Neural progenitor cell (in vitro differentiated cells): ENCODE results near the gene ATP6V0A4. TPM values are rescaled to one million over a fixed set of nuclear protein-coding genes. Genes with fewer than 3 reads are reported as not detected.

Source experiments
- DNase-seq: peaks from one replicate; pipeline ENCODE4 v3.0.0-alpha.2; 2016; ENCODE audit warnings: low spot score
- H2AFZ ChIP-seq: fragments of 200-600 bp; sonication (generic); replicated peaks from 2 replicates; pipeline ENCODE4 v1.6.1; 2016; ENCODE audit warnings: antibody characterized with exemption
- H3F3A ChIP-seq: fragments of 200-600 bp; sonication (generic); 2 replicates; pipeline ENCODE4 v1.6.1; 2016; ENCODE audit warnings: antibody characterized with exemption, low read depth
- H3K27ac ChIP-seq: fragments of 200-600 bp; sonication (generic); 2 replicates; pipeline ENCODE4 v1.5.1; 2016; ENCODE audit warnings: mild to moderate bottlenecking
- H3K27me3 ChIP-seq: fragments of 200-600 bp; sonication (generic); 2 replicates; pipeline ENCODE4 v1.6.1; 2016; ENCODE audit warnings: mild to moderate bottlenecking, moderate library complexity
- H3K36me3 ChIP-seq: fragments of 200-600 bp; sonication (generic); 2 replicates; pipeline ENCODE4 v1.5.1; 2016
- H3K4me1 ChIP-seq: fragments of 200-600 bp; sonication (generic); 2 replicates; pipeline ENCODE4 v1.6.1; 2016; ENCODE audit warnings: mixed run types
- H3K4me2 ChIP-seq: fragments of 200-600 bp; sonication (generic); 2 replicates; pipeline ENCODE4 v1.6.1; 2016
- H3K4me3 ChIP-seq: fragments of 200-600 bp; sonication (generic); 2 replicates; pipeline ENCODE4 v1.5.1; 2016
- H3K79me2 ChIP-seq: fragments of 200-600 bp; sonication (generic); 2 replicates; pipeline ENCODE4 v1.6.1; 2016; ENCODE audit warnings: low read depth
- H3K9ac ChIP-seq: fragments of 200-600 bp; sonication (generic); 2 replicates; pipeline ENCODE4 v1.6.1; 2016
- H3K9me3 ChIP-seq: fragments of 200-600 bp; sonication (generic); 2 replicates; pipeline ENCODE4 v1.5.1; 2016; ENCODE audit warnings: low read depth
- H4K20me1 ChIP-seq: fragments of 200-600 bp; sonication (generic); 2 replicates; pipeline ENCODE4 v1.6.1; 2016; ENCODE audit warnings: low read depth
- H3K27ac Mint-ChIP-seq: 3 replicates; pipeline ENCODE4 v1.8.0; 2021; ENCODE audit warnings: mixed read lengths
- H3K27me3 Mint-ChIP-seq: 2 replicates; pipeline ENCODE4 v1.8.0; 2022; ENCODE audit warnings: low read depth, mild to moderate bottlenecking, inconsistent platforms, moderate library complexity, mixed read lengths; ENCODE audit not compliant: insufficient read depth
- H3K36me3 Mint-ChIP-seq: 3 replicates; pipeline ENCODE4 v1.8.0; 2021; ENCODE audit warnings: mixed read lengths
- H3K4me1 Mint-ChIP-seq: 3 replicates; pipeline ENCODE4 v1.8.0; 2021; ENCODE audit warnings: mixed read lengths
- H3K4me3 Mint-ChIP-seq: 3 replicates; pipeline ENCODE4 v1.8.0; 2021; ENCODE audit warnings: mild to moderate bottlenecking, moderate library complexity, mixed read lengths
- H3K9me3 Mint-ChIP-seq: 3 replicates; pipeline ENCODE4 v1.8.0; 2020; ENCODE audit warnings: mixed read lengths
- CTCF ChIP-seq: fragments of 200-600 bp; sonication (generic); IDR thresholded peaks from 2 replicates; pipeline ENCODE4 v1.5.1; 2017; ENCODE audit warnings: antibody characterized with exemption, mild to moderate bottlenecking
- EZH2 ChIP-seq: fragments of 200-600 bp; sonication (generic); IDR thresholded peaks from 2 replicates; pipeline ENCODE4 v1.6.1; 2017; ENCODE audit warnings: antibody characterized with exemption, mild to moderate bottlenecking, moderate library complexity
- EZH2phosphoT487 ChIP-seq: fragments of 200-600 bp; sonication (generic); IDR thresholded peaks from 2 replicates; pipeline ENCODE4 v1.6.1; 2017; ENCODE audit warnings: antibody characterized with exemption
- total RNA-seq: library from RNA; depleted of rRNA; stranded (reverse); fragments of >200 nt; gene quantifications from 2 replicates; pipeline ENCODE4 v1.2.3, GENCODE V29; 2015; ENCODE audit warnings: low replicate concordance

Gene ATP6V0A4
- total RNA-seq, 1 donor from 2014 or later, result 0.36 TPM

GRCh38 chr7:138750901-138751464 lies 47.0 kb downstream of the ATP6V0A4 start:
- Mint-ChIP-seq H3K27ac (peak overlapping the region; percentile 23), H3K4me3 (peak overlapping the region; percentile 27), H3K4me1 (peaks cover 41% of the 10 kb centered on the region), H3K9me3 (peaks cover 4% of the 10 kb centered on the region), H3K27me3 (peaks cover 17% of the 10 kb centered on the region), H3K36me3 (no peaks in the 10 kb centered on the region)
- no peak overlapping the region for H3K27ac ChIP-seq
- H4K20me1 ChIP-seq, result no peaks in the 10 kb centered on the region
- H3K4me2 ChIP-seq, result no peak overlapping the region
- no peaks in the 10 kb centered on the region for H3K27me3 ChIP-seq
- TF ChIP-seq EZH2, result no peak
- H3K4me1 ChIP-seq, result peaks cover 23% of the 10 kb centered on the region
- peaks cover 12% of the 10 kb centered on the region for H3F3A ChIP-seq
- H3K4me3 ChIP-seq, result no peak overlapping the region
- DNase-seq, result no peak
- no peaks in the 10 kb centered on the region for H3K9me3 ChIP-seq
- H3K9ac ChIP-seq, result no peak overlapping the region
- H3K79me2 ChIP-seq, result no peaks in the 10 kb centered on the region
- no peaks in the 10 kb centered on the region for H3K36me3 ChIP-seq
- peak overlapping the region; percentile 10 for H2AFZ ChIP-seq

GRCh38 chr7:138750473-138750872 lies 47.5 kb downstream of the ATP6V0A4 start:
- no peaks in the 10 kb centered on the region for H3K27me3 ChIP-seq
- H3K9me3 ChIP-seq, result no peaks in the 10 kb centered on the region
- Mint-ChIP-seq H3K27me3 (peaks cover 15% of the 10 kb centered on the region), H3K4me3 (peak overlapping the region; percentile 71), H3K9me3 (peaks cover 4% of the 10 kb centered on the region), H3K36me3 (no peaks in the 10 kb centered on the region), H3K4me1 (peaks cover 38% of the 10 kb centered on the region), H3K27ac (peak overlapping the region; percentile 84)
- no peak overlapping the region for H3K9ac ChIP-seq
- H3K79me2 ChIP-seq, result no peaks in the 10 kb centered on the region
- H3K4me3 ChIP-seq, result no peak overlapping the region
- H4K20me1 ChIP-seq, result no peaks in the 10 kb centered on the region
- H3K27ac ChIP-seq, result no peak overlapping the region
- TF ChIP-seq CTCF (no peak), EZH2 (no peak), EZH2phosphoT487 (no peak)
- no peak overlapping the region for H3K4me2 ChIP-seq
- H3F3A ChIP-seq, result peaks cover 7% of the 10 kb centered on the region
- DNase-seq, result no peak
- H2AFZ ChIP-seq, result no peak overlapping the region
- peaks cover 18% of the 10 kb centered on the region for H3K4me1 ChIP-seq
- H3K36me3 ChIP-seq, result no peaks in the 10 kb centered on the region

DNA sequence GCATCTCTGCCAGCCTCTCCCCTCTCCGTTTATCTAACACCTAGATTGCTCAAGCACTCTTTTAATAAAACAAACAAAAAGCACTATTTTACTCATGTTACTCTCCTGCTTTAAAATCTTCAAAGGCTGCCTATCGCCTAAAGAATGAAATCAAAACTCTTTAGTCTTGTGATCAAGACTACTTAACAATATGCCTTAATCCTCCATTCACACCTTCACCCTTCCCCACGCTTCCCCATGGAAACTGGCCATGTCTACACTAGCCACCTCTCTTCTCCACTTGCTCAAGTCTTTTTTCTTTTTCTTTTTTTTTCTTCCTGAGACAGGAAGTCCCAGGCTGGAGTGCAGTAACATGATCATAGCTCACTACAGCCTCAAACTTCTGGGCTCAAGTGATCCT lies 48.0 kb downstream of the ATP6V0A4 start:
- Mint-ChIP-seq H3K4me3 (no peak overlapping the region), H3K27me3 (peaks cover 16% of the 10 kb centered on the region), H3K9me3 (peaks cover 4% of the 10 kb centered on the region), H3K36me3 (no peaks in the 10 kb centered on the region), H3K27ac (no peak overlapping the region), H3K4me1 (peaks cover 32% of the 10 kb centered on the region)
- no peak for TF ChIP-seq EZH2phosphoT487
- TF ChIP-seq CTCF, result no peak
- TF ChIP-seq EZH2, result no peak
- no peaks in the 10 kb centered on the region for H3K27me3 ChIP-seq
- no peak for DNase-seq
- no peaks in the 10 kb centered on the region for H3K36me3 ChIP-seq
- H3K4me3 ChIP-seq, result no peak overlapping the region
- H3F3A ChIP-seq, result peaks cover 7% of the 10 kb centered on the region
- H3K9me3 ChIP-seq, result no peaks in the 10 kb centered on the region
- peak overlapping the region; percentile 37 for H2AFZ ChIP-seq
- H3K27ac ChIP-seq, result no peak overlapping the region
- H4K20me1 ChIP-seq, result no peaks in the 10 kb centered on the region
- no peak overlapping the region for H3K4me2 ChIP-seq
- H3K4me1 ChIP-seq, result peaks cover 13% of the 10 kb centered on the region
- no peak overlapping the region for H3K9ac ChIP-seq
- H3K79me2 ChIP-seq, result no peaks in the 10 kb centered on the region

DNA sequence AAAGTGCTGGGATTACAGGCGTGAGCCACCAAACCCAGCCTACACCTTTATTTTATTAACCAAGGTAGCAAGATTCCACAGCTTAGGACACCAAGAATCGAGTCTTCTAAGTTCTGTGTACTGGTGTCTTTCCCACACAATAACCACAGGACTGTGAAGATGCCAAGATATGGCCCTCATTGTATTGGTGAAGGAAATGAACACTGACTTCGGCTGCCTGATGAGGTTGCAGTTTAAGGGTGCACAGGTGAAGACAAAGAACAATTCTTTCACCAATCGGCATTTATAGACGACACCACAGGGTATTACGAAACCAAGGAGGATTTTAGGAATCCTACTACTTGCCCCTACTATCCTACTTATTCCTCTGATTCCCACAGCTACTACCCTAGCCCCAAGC lies 49.3 kb downstream of the ATP6V0A4 start:
- Histone ChIP-seq H3K36me3 (no peaks in the 10 kb centered on the region), H3F3A (peaks cover 7% of the 10 kb centered on the region), H3K4me3 (no peak overlapping the region), H3K27me3 (no peaks in the 10 kb centered on the region), H4K20me1 (no peaks in the 10 kb centered on the region), H2AFZ (no peak overlapping the region), H3K79me2 (no peaks in the 10 kb centered on the region), H3K9ac (no peak overlapping the region), H3K9me3 (no peaks in the 10 kb centered on the region), H3K4me1 (peaks cover 10% of the 10 kb centered on the region), H3K27ac (no peak overlapping the region), H3K4me2 (no peak overlapping the region)
- no peak for DNase-seq
- H3K27me3 Mint-ChIP-seq, result peaks cover 19% of the 10 kb centered on the region
- no peak overlapping the region for H3K27ac Mint-ChIP-seq
- no peaks in the 10 kb centered on the region for H3K36me3 Mint-ChIP-seq
- TF ChIP-seq EZH2, result no peak
- no peak for TF ChIP-seq CTCF
- TF ChIP-seq EZH2phosphoT487, result no peak
- peaks cover 29% of the 10 kb centered on the region for H3K4me1 Mint-ChIP-seq
- no peak overlapping the region for H3K4me3 Mint-ChIP-seq
- peaks cover 4% of the 10 kb centered on the region for H3K9me3 Mint-ChIP-seq
